Right atrium auricular region (tissue), 2 donors: ENCODE results near the gene EXOC3. TPM values are rescaled to one million over a fixed set of nuclear protein-coding genes. Genes with fewer than 3 reads are reported as not detected.

Source experiments
- DNase-seq: peaks from one replicate; pipeline ENCODE4 v3.0.0-alpha.2; 2019; ENCODE audit warnings: low spot score
- H3K27ac ChIP-seq, 2 donors: fragments of 200-600 bp; sonication (generic); 1 replicate in 1 of 2; 2 replicates in 1 of 2; pipeline ENCODE4 v1.5.1; 2016 to 2019
- H3K27me3 ChIP-seq, 2 donors: fragments of 200-600 bp; sonication (generic); one replicate each; pipeline versions ENCODE4 v1.5.1 to v1.6.0; 2017 to 2019
- H3K36me3 ChIP-seq: fragments of 200-600 bp; sonication (generic); one replicate; pipeline ENCODE4 v1.5.1; 2016
- H3K4me1 ChIP-seq, 2 donors: fragments of 200-600 bp; sonication (generic); one replicate each; pipeline versions ENCODE4 v1.5.1 to v1.6.0; 2017 to 2019
- H3K4me3 ChIP-seq, 2 donors: fragments of 200-600 bp; sonication (generic); 1 replicate in 1 of 2; 2 replicates in 1 of 2; pipeline ENCODE4 v1.5.1; 2017 to 2019; ENCODE audit warnings: mild to moderate bottlenecking in 1 of 2, moderate library complexity in 1 of 2
- H3K9me3 ChIP-seq, 2 donors: fragments of 200-600 bp; sonication (generic); one replicate each; pipeline ENCODE4 v1.5.1; 2019
- CTCF ChIP-seq, 2 donors: fragments of 200-600 bp; sonication (generic); IDR thresholded peaks; one replicate each; pipeline ENCODE4 v1.5.1; 2019; ENCODE audit warnings: antibody characterized with exemption in 2 of 2
- total RNA-seq, 2 donors: library from RNA; depleted of rRNA; stranded (reverse); fragments of >200 nt; gene quantifications; one replicate each; pipeline ENCODE4 v1.1.0, GENCODE V29; 2016

EXOC3 gene
- total RNA-seq, 2 donors from 2014 or later, result 34.7 to 40.7 TPM

GRCh38 chr5:497090-497700 is 54.2 kb downstream of the EXOC3 start:
- H3K27me3 ChIP-seq, result no peaks in the 10 kb centered on the region
- H3K4me3 ChIP-seq, result no peak overlapping the region
- no peaks in the 10 kb centered on the region for H3K36me3 ChIP-seq
- H3K9me3 ChIP-seq, result no peaks in the 10 kb centered on the region
- no peak for DNase-seq
- H3K4me1 ChIP-seq, result no peaks in the 10 kb centered on the region
- no peak for TF ChIP-seq CTCF (IDR thresholded peaks at IDR 0.05)
- no peak overlapping the region for H3K27ac ChIP-seq

- no peak for DNase-seq
- H3K27me3 ChIP-seq, result no peaks in the 10 kb centered on the region
Measured at GRCh38 chr5:497871-498509, 55.0 kb downstream of the EXOC3 start.

GRCh38 chr5:499233-500209 is 56.5 kb downstream of the EXOC3 start:
- no peak for DNase-seq
- Histone ChIP-seq H3K9me3 (no peaks in the 10 kb centered on the region), H3K4me3 (no peak overlapping the region), H3K27me3 (no peaks in the 10 kb centered on the region), H3K4me1 (no peaks in the 10 kb centered on the region), H3K27ac (no peak overlapping the region), H3K36me3 (no peaks in the 10 kb centered on the region)
- TF ChIP-seq CTCF (IDR thresholded peaks at IDR 0.05), result no peak

More at GRCh38 chr5:497871-498509, 55.0 kb downstream of the EXOC3 start:
- Histone ChIP-seq H3K4me1 (no peaks in the 10 kb centered on the region), H3K36me3 (no peaks in the 10 kb centered on the region), H3K9me3 (no peaks in the 10 kb centered on the region), H3K4me3 (no peak overlapping the region), H3K27ac (no peak overlapping the region)
- TF ChIP-seq CTCF (IDR thresholded peaks at IDR 0.05), result no peak

- Histone ChIP-seq H3K27me3 (no peaks in the 10 kb centered on the region), H3K27ac (no peak overlapping the region), H3K4me1 (no peaks in the 10 kb centered on the region), H3K4me3 (no peak overlapping the region), H3K36me3 (no peaks in the 10 kb centered on the region), H3K9me3 (no peaks in the 10 kb centered on the region)
- DNase-seq, result no peak
- no peak for TF ChIP-seq CTCF (IDR thresholded peaks at IDR 0.05)
Measured at GRCh38 chr5:500491-500890, 57.5 kb downstream of the EXOC3 start.

- Histone ChIP-seq H3K4me1 (no peaks in the 10 kb centered on the region), H3K9me3 (no peaks in the 10 kb centered on the region), H3K4me3 (peak overlapping the region in 1 of 2 donors; percentile 4), H3K36me3 (no peaks in the 10 kb centered on the region), H3K27me3 (no peaks in the 10 kb centered on the region), H3K27ac (no peak overlapping the region)
- DNase-seq, result no peak
- no peak for TF ChIP-seq CTCF (IDR thresholded peaks at IDR 0.05)
Measured at GRCh38 chr5:501105-501830, 58.3 kb downstream of the EXOC3 start.
